Karpas-422 (cell line): ENCODE measurements around the gene EVC. TPM values are rescaled to one million over a fixed set of nuclear protein-coding genes. Genes with fewer than 3 reads are reported as not detected.

ENCODE experiments used
- DNase-seq: peaks from one replicate; pipeline ENCODE4 v3.0.0-alpha.2; 2015
- H2AFZ ChIP-seq: fragments of 200-600 bp; sonication (generic); 2 replicates; pipeline ENCODE4 v1.6.1; 2014; ENCODE audit warnings: antibody characterized with exemption, low read length, mixed read lengths
- H3K27ac ChIP-seq: fragments of 200-600 bp; sonication (generic); 2 replicates; pipeline ENCODE4 v1.5.1; 2014; ENCODE audit warnings: mild to moderate bottlenecking, low read length, moderate library complexity
- H3K27me3 ChIP-seq: fragments of 200-600 bp; sonication (generic); 2 replicates; pipeline ENCODE4 v1.6.1; 2014; ENCODE audit warnings: low read length, mixed read lengths
- H3K36me3 ChIP-seq: fragments of 200-600 bp; sonication (generic); 2 replicates; pipeline ENCODE4 v1.6.1; 2014; ENCODE audit warnings: low read length, mixed read lengths; ENCODE audit not compliant: insufficient read depth
- H3K4me1 ChIP-seq: fragments of 200-600 bp; sonication (generic); 2 replicates; pipeline ENCODE4 v1.6.1; 2014; ENCODE audit warnings: mild to moderate bottlenecking, low read length, mixed read lengths
- H3K4me2 ChIP-seq: fragments of 200-600 bp; sonication (generic); 2 replicates; pipeline ENCODE4 v1.6.1; 2014; ENCODE audit warnings: low read length, low read depth, mild to moderate bottlenecking; ENCODE audit not compliant: poor library complexity, severe bottlenecking
- H3K4me3 ChIP-seq: fragments of 200-600 bp; sonication (generic); 2 replicates; pipeline ENCODE4 v1.5.1; 2014; ENCODE audit warnings: mild to moderate bottlenecking, antibody characterized with exemption, low read length, mixed read lengths
- H3K79me2 ChIP-seq: fragments of 200-600 bp; sonication (generic); 2 replicates; pipeline ENCODE4 v1.6.1; 2014; ENCODE audit warnings: mild to moderate bottlenecking, low read length, mixed read lengths
- H3K9ac ChIP-seq: fragments of 200-600 bp; sonication (generic); 2 replicates; pipeline ENCODE4 v1.6.0; 2014; ENCODE audit warnings: low read length
- H3K9me2 ChIP-seq: fragments of 200-600 bp; sonication (generic), shearing (Covaris generic); replicated peaks from 2 replicates; pipeline ENCODE4 v1.6.0; 2014; ENCODE audit warnings: mild to moderate bottlenecking, low read length, moderate library complexity; ENCODE audit not compliant: insufficient read depth
- H3K9me3 ChIP-seq: fragments of 300-700, 200-600 bp; sonication (generic); 2 replicates; pipeline ENCODE4 v1.6.1; 2014; ENCODE audit warnings: low read length, mixed read lengths
- H4K20me1 ChIP-seq: fragments of 200-600 bp; sonication (generic); 2 replicates; pipeline ENCODE4 v1.6.1; 2014; ENCODE audit warnings: mild to moderate bottlenecking, antibody characterized with exemption, low read length, low read depth; ENCODE audit not compliant: insufficient read depth
- total RNA-seq: library from RNA; depleted of rRNA; stranded (reverse); fragments of >200 nt; shearing (Covaris generic); gene quantifications from 2 replicates; pipeline ENCODE4 v1.2.3, GENCODE V29; 2014; ENCODE audit warnings: low replicate concordance

EVC gene
- total RNA-seq, 1 experiment from 2014 or later = not detected

DNA sequence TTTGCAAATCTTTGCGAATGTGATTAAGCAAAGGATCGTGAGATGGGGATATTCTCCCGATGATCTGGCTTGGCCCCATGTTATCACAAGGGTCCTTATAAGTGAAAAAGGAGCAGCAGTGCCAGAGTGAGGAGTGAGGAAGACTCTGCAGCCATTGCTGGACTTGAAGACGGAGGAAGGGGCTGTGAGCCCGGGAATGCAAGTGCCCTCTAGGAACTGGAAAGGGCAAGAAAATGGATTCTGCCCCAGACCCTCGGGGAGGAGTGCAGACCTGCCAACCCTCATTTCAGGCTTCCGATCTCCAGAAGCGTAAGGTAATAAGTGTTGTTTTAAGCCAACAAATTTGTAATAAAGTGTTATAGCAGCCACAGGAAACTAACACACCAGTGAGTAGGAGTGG lies 76.3 kb downstream of the EVC start:
- Histone ChIP-seq H4K20me1 (no peaks in the 10 kb centered on the region), H3K27ac (no peak overlapping the region), H3K27me3 (no peaks in the 10 kb centered on the region), H3K9me3 (no peaks in the 10 kb centered on the region), H3K4me2 (no peak overlapping the region), H3K36me3 (no peaks in the 10 kb centered on the region), H2AFZ (no peak overlapping the region), H3K4me1 (peaks cover 5% of the 10 kb centered on the region), H3K9ac (no peak overlapping the region), H3K9me2 (no peaks in the 10 kb centered on the region), H3K4me3 (no peak overlapping the region), H3K79me2 (no peaks in the 10 kb centered on the region)
- no peak for DNase-seq

DNA sequence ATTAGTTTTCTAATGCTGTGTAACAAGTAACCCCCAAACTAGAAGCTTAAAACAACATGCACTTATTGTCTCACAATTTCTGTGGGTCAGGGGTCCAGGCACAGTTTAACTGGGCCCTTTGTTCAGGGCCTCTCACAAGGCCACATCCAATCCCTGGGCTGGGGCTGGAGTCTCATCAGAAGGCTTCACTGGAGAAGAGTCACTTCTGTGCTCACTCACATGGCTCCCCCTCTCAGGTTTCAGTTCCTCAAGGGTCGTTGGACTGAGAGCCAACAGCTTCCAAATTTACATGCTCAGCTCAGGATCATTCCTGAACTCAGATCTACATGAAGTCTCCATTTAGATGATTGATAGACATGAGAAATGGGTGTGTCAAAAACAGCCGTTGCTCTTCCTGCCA lies 77.1 kb downstream of the EVC start:
- no peak overlapping the region for H3K9ac ChIP-seq
- no peaks in the 10 kb centered on the region for H3K4me1 ChIP-seq
- H3K27ac ChIP-seq = no peak overlapping the region
- no peak overlapping the region for H3K4me3 ChIP-seq
- no peaks in the 10 kb centered on the region for H3K79me2 ChIP-seq
- H3K9me3 ChIP-seq = no peaks in the 10 kb centered on the region
- no peaks in the 10 kb centered on the region for H4K20me1 ChIP-seq
- peak; percentile 48 for DNase-seq
- H3K27me3 ChIP-seq = no peaks in the 10 kb centered on the region
- no peaks in the 10 kb centered on the region for H3K36me3 ChIP-seq
- no peaks in the 10 kb centered on the region for H3K9me2 ChIP-seq
- no peak overlapping the region for H2AFZ ChIP-seq
- H3K4me2 ChIP-seq = no peak overlapping the region

DNA sequence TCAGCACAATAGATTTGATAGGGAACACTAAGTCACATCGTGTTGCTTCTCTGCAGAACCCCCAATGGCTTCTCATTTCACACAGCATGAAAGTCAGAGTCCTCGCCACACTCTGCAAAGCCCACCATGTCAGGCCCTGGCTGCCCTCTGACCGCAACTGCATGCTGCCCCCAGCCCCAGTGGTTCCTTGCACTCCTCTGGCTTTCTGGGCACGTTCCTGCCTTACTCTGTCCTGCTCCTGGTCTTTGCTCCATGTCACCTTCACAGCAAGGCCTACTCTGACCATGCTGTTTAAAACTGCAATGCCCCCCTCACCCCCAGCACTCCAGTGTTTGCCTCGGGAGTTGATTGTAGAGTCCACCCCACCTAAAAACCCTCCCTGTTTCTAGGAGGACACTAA lies 78.1 kb downstream of the EVC start:
- Histone ChIP-seq H3K9me3 (no peaks in the 10 kb centered on the region), H3K4me3 (no peak overlapping the region), H3K9ac (no peak overlapping the region), H3K9me2 (no peaks in the 10 kb centered on the region), H4K20me1 (no peaks in the 10 kb centered on the region), H3K79me2 (no peaks in the 10 kb centered on the region), H3K36me3 (no peaks in the 10 kb centered on the region), H3K4me1 (no peaks in the 10 kb centered on the region), H3K4me2 (no peak overlapping the region), H3K27ac (no peak overlapping the region), H3K27me3 (no peaks in the 10 kb centered on the region), H2AFZ (no peak overlapping the region)
- no peak for DNase-seq

DNA sequence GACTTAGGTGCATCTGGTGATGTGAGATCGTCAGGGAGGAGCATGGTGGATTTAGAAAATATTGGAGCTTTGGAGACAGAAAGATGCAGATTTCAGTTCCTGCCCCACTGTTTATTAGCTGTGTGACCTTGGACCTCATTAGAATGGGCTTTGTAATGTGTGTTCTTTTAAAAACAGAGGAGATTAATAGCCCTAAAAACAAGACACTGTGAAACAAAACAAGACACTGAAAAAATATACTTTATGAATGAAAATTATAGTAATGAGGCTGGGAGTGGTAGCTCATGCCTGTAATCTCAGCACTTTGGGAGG lies 79.5 kb downstream of the EVC start:
- H3K4me2 ChIP-seq = no peak overlapping the region
- H4K20me1 ChIP-seq = no peaks in the 10 kb centered on the region
- H3K27me3 ChIP-seq = no peaks in the 10 kb centered on the region
- no peak for DNase-seq
- H2AFZ ChIP-seq = no peak overlapping the region
- no peak overlapping the region for H3K27ac ChIP-seq
- H3K36me3 ChIP-seq = no peaks in the 10 kb centered on the region
- H3K4me1 ChIP-seq = no peaks in the 10 kb centered on the region
- no peak overlapping the region for H3K9ac ChIP-seq
- H3K9me2 ChIP-seq = no peaks in the 10 kb centered on the region
- H3K4me3 ChIP-seq = no peak overlapping the region
- H3K79me2 ChIP-seq = no peaks in the 10 kb centered on the region
- H3K9me3 ChIP-seq = no peaks in the 10 kb centered on the region

DNA sequence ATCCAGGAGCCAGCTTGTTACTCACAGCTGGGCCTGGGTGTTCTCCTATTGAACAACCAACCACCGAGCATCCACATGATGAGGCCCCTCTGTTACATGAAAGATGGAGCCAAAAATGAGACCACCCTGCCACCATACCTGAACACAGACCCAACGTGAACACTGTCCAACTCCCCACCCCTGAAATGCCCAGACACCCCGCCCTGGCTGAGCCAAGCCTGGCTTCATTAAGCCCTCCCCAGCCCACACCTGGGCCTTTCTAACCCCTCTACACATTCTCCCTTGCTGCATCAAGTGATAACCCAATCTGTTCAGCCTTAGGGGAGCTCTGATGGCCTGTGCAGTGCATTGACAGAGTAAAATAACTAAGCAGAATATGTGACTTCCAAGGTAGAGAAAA lies 80.7 kb downstream of the EVC start:
- H3K4me2 ChIP-seq = no peak overlapping the region
- H3K4me1 ChIP-seq = no peaks in the 10 kb centered on the region
- H3K9me2 ChIP-seq = no peaks in the 10 kb centered on the region
- H2AFZ ChIP-seq = no peak overlapping the region
- no peaks in the 10 kb centered on the region for H4K20me1 ChIP-seq
- no peak overlapping the region for H3K4me3 ChIP-seq
- no peak overlapping the region for H3K27ac ChIP-seq
- H3K27me3 ChIP-seq = no peaks in the 10 kb centered on the region
- no peaks in the 10 kb centered on the region for H3K79me2 ChIP-seq
- no peaks in the 10 kb centered on the region for H3K36me3 ChIP-seq
- H3K9ac ChIP-seq = no peak overlapping the region
- DNase-seq = no peak
- H3K9me3 ChIP-seq = no peaks in the 10 kb centered on the region

DNA sequence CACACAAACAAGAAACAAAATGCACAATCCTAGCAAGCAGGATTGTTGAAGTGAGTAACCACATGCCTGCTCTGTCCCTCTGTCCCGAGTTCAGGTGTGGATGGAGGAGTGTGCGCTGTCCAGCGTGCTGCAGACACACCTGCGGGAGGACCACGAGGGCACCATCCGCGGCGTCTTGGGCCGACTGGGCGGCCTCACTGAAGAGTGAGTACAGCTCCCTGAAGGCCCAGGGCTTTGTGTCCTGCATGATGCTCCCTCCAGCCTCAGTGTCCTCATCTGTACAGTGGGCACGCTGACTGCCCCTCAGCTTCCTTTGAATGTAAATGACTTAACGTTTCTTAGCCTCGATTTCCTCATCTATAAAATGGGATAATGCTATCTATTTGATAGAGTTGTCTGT lies 82.5 kb downstream of the EVC start:
- Histone ChIP-seq H3K27ac (no peak overlapping the region), H3K4me3 (no peak overlapping the region), H3K9me3 (no peaks in the 10 kb centered on the region), H3K9ac (no peak overlapping the region), H3K4me1 (no peaks in the 10 kb centered on the region), H3K27me3 (no peaks in the 10 kb centered on the region), H3K36me3 (no peaks in the 10 kb centered on the region), H3K4me2 (no peak overlapping the region), H3K9me2 (no peaks in the 10 kb centered on the region), H4K20me1 (no peaks in the 10 kb centered on the region), H3K79me2 (no peaks in the 10 kb centered on the region), H2AFZ (no peak overlapping the region)
- no peak for DNase-seq

DNA sequence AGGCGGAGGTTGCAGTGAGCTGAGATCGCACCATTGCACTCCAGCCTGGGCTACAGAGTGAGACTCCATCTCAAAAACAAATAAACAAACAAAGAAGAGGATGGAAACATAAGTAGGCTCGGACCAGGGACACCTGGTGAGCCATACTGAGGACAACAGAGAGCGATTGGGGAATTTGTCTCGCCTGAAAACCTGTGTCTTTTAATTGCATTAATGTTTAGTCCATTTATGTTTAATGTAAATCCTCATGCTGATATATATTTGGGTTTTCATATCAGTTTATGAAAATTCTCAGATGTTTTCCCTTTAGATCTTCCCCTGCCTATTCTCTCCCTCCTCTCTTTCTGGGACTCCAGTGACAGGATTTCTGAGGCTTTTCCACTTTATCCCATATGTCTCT lies 84.6 kb downstream of the EVC start:
- Histone ChIP-seq H3K36me3 (no peaks in the 10 kb centered on the region), H3K4me2 (no peak overlapping the region), H3K9me2 (no peaks in the 10 kb centered on the region), H3K27ac (no peak overlapping the region), H3K9ac (no peak overlapping the region), H3K4me3 (no peak overlapping the region), H3K4me1 (no peaks in the 10 kb centered on the region), H3K27me3 (no peaks in the 10 kb centered on the region), H3K9me3 (no peaks in the 10 kb centered on the region), H2AFZ (no peak overlapping the region), H3K79me2 (no peaks in the 10 kb centered on the region), H4K20me1 (no peaks in the 10 kb centered on the region)
- DNase-seq = no peak

DNA sequence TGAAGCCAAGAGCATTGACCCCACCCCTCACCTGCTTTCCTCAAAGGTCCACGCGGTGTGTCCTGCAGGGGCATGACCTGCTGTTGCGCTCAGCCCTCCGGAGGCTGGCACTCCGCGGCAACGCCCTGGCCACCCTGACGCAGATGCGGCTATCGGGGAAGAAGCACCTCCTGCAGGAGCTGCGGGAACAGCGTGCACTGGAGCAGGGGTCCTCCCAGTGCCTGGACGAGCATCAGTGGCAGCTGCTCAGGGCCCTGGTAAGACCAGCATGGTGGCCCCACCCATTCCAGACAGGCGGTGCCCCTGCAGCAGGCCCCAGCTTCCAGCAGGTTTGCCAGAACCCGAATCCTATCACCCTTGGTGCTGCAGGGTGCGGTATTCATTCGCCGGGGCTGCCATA lies 86.0 kb downstream of the EVC start:
- Histone ChIP-seq H3K4me1 (no peaks in the 10 kb centered on the region), H3K27me3 (no peaks in the 10 kb centered on the region), H3K36me3 (no peaks in the 10 kb centered on the region), H3K4me3 (no peak overlapping the region), H3K9ac (no peak overlapping the region), H2AFZ (no peak overlapping the region), H3K9me2 (no peaks in the 10 kb centered on the region), H3K27ac (no peak overlapping the region), H3K4me2 (no peak overlapping the region), H3K9me3 (no peaks in the 10 kb centered on the region), H4K20me1 (no peaks in the 10 kb centered on the region), H3K79me2 (no peaks in the 10 kb centered on the region)
- DNase-seq = no peak

DNA sequence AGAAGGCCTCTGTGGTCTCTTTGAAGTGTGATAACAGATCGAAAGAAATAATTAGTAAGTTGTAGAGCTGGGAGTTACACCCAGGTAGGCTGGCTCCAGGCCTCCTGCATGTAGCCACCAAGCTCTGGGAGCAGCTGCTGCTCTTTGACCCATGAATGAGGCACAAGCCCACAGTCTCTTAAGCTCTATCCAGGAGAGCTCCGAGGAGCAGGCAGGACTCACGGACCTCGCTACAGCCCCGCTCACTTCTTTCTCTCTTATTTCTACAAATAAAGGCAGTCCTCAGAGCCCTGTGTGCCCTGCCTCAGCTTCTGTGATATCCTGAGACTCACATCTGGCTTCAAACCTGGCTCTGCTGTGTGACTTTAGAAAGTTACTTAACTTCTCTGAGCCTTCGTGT lies 86.9 kb downstream of the EVC start:
- no peak overlapping the region for H3K27ac ChIP-seq
- no peaks in the 10 kb centered on the region for H3K4me1 ChIP-seq
- no peaks in the 10 kb centered on the region for H3K79me2 ChIP-seq
- H2AFZ ChIP-seq = no peak overlapping the region
- no peaks in the 10 kb centered on the region for H3K36me3 ChIP-seq
- H3K4me3 ChIP-seq = no peak overlapping the region
- no peaks in the 10 kb centered on the region for H3K9me2 ChIP-seq
- no peaks in the 10 kb centered on the region for H3K9me3 ChIP-seq
- H3K9ac ChIP-seq = no peak overlapping the region
- no peak for DNase-seq
- H3K4me2 ChIP-seq = no peak overlapping the region
- no peaks in the 10 kb centered on the region for H4K20me1 ChIP-seq
- no peaks in the 10 kb centered on the region for H3K27me3 ChIP-seq
